A549 (cell line): Measurements from ENCODE around the gene TMEFF2. TPM values are rescaled to one million over a fixed set of nuclear protein-coding genes. Genes with fewer than 3 reads are reported as not detected.

Experiments
- ATAC-seq, 2 experiments: fragments of 200-7000 bp in 1 of 2; fragments of >200 bp in 1 of 2; cut with Nextera tagmentation in 1 of 2; cut with Tn5 transposase in 1 of 2; 3 replicates each; pipeline versions ENCODE4 v1.8.0 to v1.9.1; 2018 to 2020; ENCODE audit warnings: mild to moderate bottlenecking in 1 of 2, moderate library complexity in 1 of 2
- CTCF ChIA-PET: fragments of 300-600 bp; sonication (Branson Sonifier 250); formaldehyde crosslinking; extraction: SDS; loops from one replicate; lab custom pipeline; 2021; ENCODE audit warnings: antibody characterized with exemption, inconsistent platforms; lab: Yijun Ruan, JAX
- POLR2A ChIA-PET: fragments of 350-600 bp; formaldehyde crosslinking; extraction: SDS; loops from one replicate; lab custom pipeline; 2021; ENCODE audit warnings: antibody characterized with exemption, inconsistent platforms; lab: Yijun Ruan, JAX
- DNase-seq, 2 experiments: peaks; one replicate each; pipeline versions ENCODE4 v3.0.0 to v3.0.0-alpha.2; 2011 to 2016; ENCODE audit warnings: low read depth in 1 of 2, low spot score in 1 of 2
- FAIRE-seq: peaks from 2 replicates; lab custom pipeline; 2011; peaks lifted over from hg19 to GRCh38; lab: Jason Lieb, UNC
- H3K27ac ChIP-seq, 2 experiments: fragments of >200 bp; sonication (Bioruptor Twin); formaldehyde crosslinking; 3 replicates each; pipeline ENCODE4 v1.5.1; 2016 to 2017
- H3K4me1 ChIP-seq: fragments of >200 bp; sonication (Bioruptor Twin); formaldehyde crosslinking; 3 replicates; pipeline ENCODE4 v1.6.1; 2016
- H3K4me2 ChIP-seq: fragments of >200 bp; sonication (Bioruptor Twin); formaldehyde crosslinking; 3 replicates; pipeline ENCODE4 v1.6.1; 2016
- H3K4me3 ChIP-seq: fragments of >200 bp; sonication (Bioruptor Twin); formaldehyde crosslinking; 3 replicates; pipeline ENCODE4 v1.5.1; 2016
- H3K9me3 ChIP-seq: fragments of >200 bp; sonication (Bioruptor Twin); formaldehyde crosslinking; 3 replicates; pipeline ENCODE4 v1.6.1; 2016
- BHLHE40 ChIP-seq: IDR thresholded peaks from 2 replicates; pipeline ENCODE4 v1.6.1; 2012; ENCODE audit warnings: low read depth, low read length, inconsistent platforms
- CEBPB ChIP-seq, 2 experiments: fragments of >200 bp in 1 of 2; sonication (Bioruptor Twin) in 1 of 2; formaldehyde crosslinking in 1 of 2; IDR thresholded peaks; 2 replicates each; pipeline ENCODE4 v1.6.1; 2012 to 2016
- EP300 ChIP-seq, 2 experiments: fragments of >200 bp; sonication (Bioruptor Twin); formaldehyde crosslinking; IDR thresholded peaks; 2 replicates in 1 of 2; 3 replicates in 1 of 2; pipeline ENCODE4 v1.6.1; 2016 to 2017
- ESRRA ChIP-seq: fragments of 150-350 bp; IDR thresholded peaks from 2 replicates; pipeline ENCODE4 v1.6.1; 2014; ENCODE audit warnings: mild to moderate bottlenecking, low read length, borderline replicate concordance
- FOXS1 ChIP-seq: fragments of 250-450 bp; sonication (Bioruptor Pico); IDR thresholded peaks from 2 replicates; pipeline ENCODE4 v1.5.0; 2020; ENCODE audit warnings: mild to moderate bottlenecking, moderate library complexity
- HEYL ChIP-seq: fragments of 250-450 bp; sonication (Bioruptor Pico); IDR thresholded peaks from 2 replicates; pipeline ENCODE4 v1.8.0; 2021; ENCODE audit warnings: mild to moderate bottlenecking, moderate library complexity
- HOXA7 ChIP-seq: fragments of 250-450 bp; sonication (Bioruptor Pico); IDR thresholded peaks from 2 replicates; pipeline ENCODE4 v1.5.0; 2020; ENCODE audit warnings: mild to moderate bottlenecking, moderate library complexity
- HOXB5 ChIP-seq: fragments of 250-450 bp; sonication (Bioruptor Pico); IDR thresholded peaks from 2 replicates; pipeline ENCODE4 v1.5.0; 2020; ENCODE audit warnings: mild to moderate bottlenecking, moderate library complexity
- JUN ChIP-seq, 2 experiments: fragments of >200 bp; sonication (Bioruptor Twin); formaldehyde crosslinking; IDR thresholded peaks; 2 replicates in 1 of 2; 3 replicates in 1 of 2; pipeline ENCODE4 v1.6.1; 2016 to 2017
- JUNB ChIP-seq: fragments of >200 bp; sonication (Bioruptor Twin); formaldehyde crosslinking; IDR thresholded peaks from 2 replicates; pipeline ENCODE4 v1.6.1; 2016
- MAFK ChIP-seq: fragments of 450-650 bp; IDR thresholded peaks from 2 replicates; pipeline ENCODE4 v1.6.1; 2014; ENCODE audit not compliant: partially characterized antibody
- MAZ ChIP-seq: fragments of 150-350 bp; IDR thresholded peaks from 2 replicates; pipeline ENCODE4 v1.6.1; 2014; ENCODE audit warnings: antibody characterized with exemption, low read depth, low read length, borderline replicate concordance
- MYC ChIP-seq: IDR thresholded peaks from 2 replicates; pipeline ENCODE4 v1.6.1; 2012; ENCODE audit warnings: mild to moderate bottlenecking, inconsistent platforms, low read length, improper control_type of control experiment, borderline replicate concordance
- NFE2L2 ChIP-seq: fragments of 150-350 bp; conservative IDR thresholded peaks from 2 replicates; pipeline ENCODE4 v1.6.1; 2014; ENCODE audit warnings: low read length
- NR3C1 ChIP-seq: fragments of >200 bp; sonication (Bioruptor Twin); formaldehyde crosslinking; IDR thresholded peaks from 3 replicates; pipeline ENCODE4 v1.6.1; 2017
- PHF8 ChIP-seq: fragments of 200-600 bp; sonication (generic); IDR thresholded peaks from 2 replicates; pipeline ENCODE4 v1.6.1; 2016; ENCODE audit warnings: low read depth, mild to moderate bottlenecking, antibody characterized with exemption, moderate library complexity, borderline replicate concordance
- RAD21 ChIP-seq, 2 experiments: fragments of >200 bp in 1 of 2; sonication (Bioruptor Twin) in 1 of 2; formaldehyde crosslinking in 1 of 2; IDR thresholded peaks in 1 of 2; conservative IDR thresholded peaks in 1 of 2; 2 replicates in 1 of 2; 3 replicates in 1 of 2; pipeline ENCODE4 v1.6.1; 2012 to 2018; ENCODE audit warnings: inconsistent platforms in 1 of 2
- RCOR1 ChIP-seq: fragments of 150-350 bp; IDR thresholded peaks from 2 replicates; pipeline ENCODE4 v1.6.1; 2014; ENCODE audit warnings: antibody characterized with exemption, low read length, low read depth
- SREBF2 ChIP-seq: fragments of 450-650 bp; IDR thresholded peaks from 2 replicates; pipeline ENCODE4 v1.6.1; 2014; ENCODE audit warnings: mild to moderate bottlenecking, moderate library complexity
- TFCP2L1 ChIP-seq: fragments of 250-450 bp; sonication (Bioruptor Pico); IDR thresholded peaks from 2 replicates; pipeline ENCODE4 v1.5.0; 2021; ENCODE audit warnings: mild to moderate bottlenecking
- TP53 ChIP-seq: fragments of 250-450 bp; sonication (Bioruptor Pico); IDR thresholded peaks from 2 replicates; pipeline ENCODE4 v1.5.0; 2021; ENCODE audit warnings: mild to moderate bottlenecking, moderate library complexity
- ZC3H11A ChIP-seq: fragments of 450-650 bp; IDR thresholded peaks from 2 replicates; pipeline ENCODE4 v1.6.1; 2014; ENCODE audit warnings: antibody characterized with exemption, mild to moderate bottlenecking
- ZFP36 ChIP-seq: fragments of 450-650 bp; IDR thresholded peaks from 2 replicates; pipeline ENCODE4 v1.6.1; 2014; ENCODE audit warnings: borderline replicate concordance; ENCODE audit not compliant: partially characterized antibody
- ZNF302 ChIP-seq: fragments of 250-450 bp; sonication (Bioruptor Pico); IDR thresholded peaks from 2 replicates; pipeline ENCODE4 v1.9.0; 2021; ENCODE audit warnings: inconsistent platforms, mild to moderate bottlenecking, moderate library complexity
- ZSCAN20 ChIP-seq: fragments of 250-450 bp; sonication (Bioruptor Pico); IDR thresholded peaks from 2 replicates; pipeline ENCODE4 v1.8.0; 2022; ENCODE audit warnings: mild to moderate bottlenecking, moderate library complexity
- WGBS: methylation state at CpG from one replicate; pipeline ENCODE4 v1.1.6; 2017; ENCODE audit errors: missing lambda C conversion rate; 5-methylcytosine and 5-hydroxymethylcytosine counted together
- polyA plus RNA-seq, 4 experiments: library from polyadenylated mRNA; depleted of rRNA in 3 of 4; stranded (reverse); fragments of >200 nt; fragmentation: RNase III in 1 of 4; extraction: RNeasy Plus Mini Kit Qiagen cat#74134 plus additional on column Dnase treatment in 1 of 4; gene quantifications; 2 replicates in 3 of 4; 3 replicates in 1 of 4; pipeline ENCODE4 v1.2.3, GENCODE V29; 2011 to 2017
- TF ChIP-seq, protein P1 (sequence below): fragments of 450-650 bp; IDR thresholded peaks from 2 replicates; pipeline ENCODE4 v1.6.1; 2014; ENCODE audit warnings: antibody characterized with exemption
- TF ChIP-seq, protein P2 (sequence below): fragments of 150-350 bp; IDR thresholded peaks from 2 replicates; pipeline ENCODE4 v1.6.1; 2014; ENCODE audit warnings: low read depth, mild to moderate bottlenecking, low read length
- TF ChIP-seq, protein P3 (sequence below): fragments of 250-450 bp; sonication (Bioruptor Pico); IDR thresholded peaks from 2 replicates; pipeline ENCODE4 v1.5.0; 2020; ENCODE audit warnings: low read depth, mild to moderate bottlenecking, moderate library complexity
- TF ChIP-seq, protein P4 (sequence below): fragments of >200 bp; sonication (Bioruptor Twin); formaldehyde crosslinking; IDR thresholded peaks from 3 replicates; pipeline ENCODE4 v1.6.1; 2016
- TF ChIP-seq, protein P5 (sequence below): fragments of >200 bp; sonication (Bioruptor Twin); formaldehyde crosslinking; IDR thresholded peaks from 2 replicates; pipeline ENCODE4 v1.6.1; 2016
- TF ChIP-seq, protein P6 (sequence below): fragments of 250-450 bp; sonication (Bioruptor Pico); IDR thresholded peaks from 2 replicates; pipeline ENCODE4 v1.5.0; 2021; ENCODE audit warnings: mild to moderate bottlenecking, moderate library complexity, borderline replicate concordance

The TMEFF2 gene
- polyA plus RNA-seq, 2 of the 4 experiments (the other 2 are of a cell fraction) = 0.30 to 0.46 TPM

DNA sequence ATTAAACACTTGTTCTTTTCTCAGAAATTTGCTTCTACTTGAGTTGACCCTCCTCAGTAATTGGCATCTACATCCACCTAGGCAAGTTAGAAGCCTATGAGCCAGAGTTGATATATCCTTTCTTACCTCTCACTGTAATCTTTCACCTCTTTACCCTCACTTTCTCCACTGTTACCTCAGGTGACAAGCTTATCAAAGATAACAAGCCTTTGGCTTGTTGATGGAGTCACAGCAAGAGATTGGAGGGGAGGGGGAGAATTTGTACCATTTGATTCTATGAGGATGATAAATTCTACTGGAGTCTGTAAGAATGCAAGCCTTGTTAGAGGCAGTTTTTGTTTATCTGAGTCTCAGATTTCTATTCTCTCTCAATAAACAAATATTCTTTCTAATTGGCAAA, 176.9 kb downstream of the TMEFF2 start:
- no peak for TF ChIP-seq RAD21 (conservative IDR thresholded peaks at IDR 0.05 in 1 of 2, IDR thresholded peaks at IDR 0.05 in 1 of 2)
- TF ChIP-seq, protein P1, sequence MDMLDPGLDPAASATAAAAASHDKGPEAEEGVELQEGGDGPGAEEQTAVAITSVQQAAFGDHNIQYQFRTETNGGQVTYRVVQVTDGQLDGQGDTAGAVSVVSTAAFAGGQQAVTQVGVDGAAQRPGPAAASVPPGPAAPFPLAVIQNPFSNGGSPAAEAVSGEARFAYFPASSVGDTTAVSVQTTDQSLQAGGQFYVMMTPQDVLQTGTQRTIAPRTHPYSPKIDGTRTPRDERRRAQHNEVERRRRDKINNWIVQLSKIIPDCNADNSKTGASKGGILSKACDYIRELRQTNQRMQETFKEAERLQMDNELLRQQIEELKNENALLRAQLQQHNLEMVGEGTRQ = no peak
- TF ChIP-seq HOXA7 (CRISPR knock-in tag) = no peak
- no peak for TF ChIP-seq TP53 (CRISPR knock-in tag)
- TF ChIP-seq, protein P2, sequence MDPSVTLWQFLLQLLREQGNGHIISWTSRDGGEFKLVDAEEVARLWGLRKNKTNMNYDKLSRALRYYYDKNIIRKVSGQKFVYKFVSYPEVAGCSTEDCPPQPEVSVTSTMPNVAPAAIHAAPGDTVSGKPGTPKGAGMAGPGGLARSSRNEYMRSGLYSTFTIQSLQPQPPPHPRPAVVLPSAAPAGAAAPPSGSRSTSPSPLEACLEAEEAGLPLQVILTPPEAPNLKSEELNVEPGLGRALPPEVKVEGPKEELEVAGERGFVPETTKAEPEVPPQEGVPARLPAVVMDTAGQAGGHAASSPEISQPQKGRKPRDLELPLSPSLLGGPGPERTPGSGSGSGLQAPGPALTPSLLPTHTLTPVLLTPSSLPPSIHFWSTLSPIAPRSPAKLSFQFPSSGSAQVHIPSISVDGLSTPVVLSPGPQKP = no peak
- TF ChIP-seq, protein P3, sequence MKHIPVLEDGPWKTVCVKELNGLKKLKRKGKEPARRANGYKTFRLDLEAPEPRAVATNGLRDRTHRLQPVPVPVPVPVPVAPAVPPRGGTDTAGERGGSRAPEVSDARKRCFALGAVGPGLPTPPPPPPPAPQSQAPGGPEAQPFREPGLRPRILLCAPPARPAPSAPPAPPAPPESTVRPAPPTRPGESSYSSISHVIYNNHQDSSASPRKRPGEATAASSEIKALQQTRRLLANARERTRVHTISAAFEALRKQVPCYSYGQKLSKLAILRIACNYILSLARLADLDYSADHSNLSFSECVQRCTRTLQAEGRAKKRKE = no peak
- TF ChIP-seq RCOR1 = no peak
- TF ChIP-seq EP300 (IDR thresholded peaks at IDR 0.05) = no peak
- TF ChIP-seq MAFK = no peak
- TF ChIP-seq ESRRA = no peak
- TF ChIP-seq BHLHE40 = no peak
- no peak for TF ChIP-seq TFCP2L1
- no peak for TF ChIP-seq MYC
- FAIRE-seq (no peak), DNase-seq (no peak), ATAC-seq (no peak)
- Histone ChIP-seq H3K27ac (no peak overlapping the region), H3K4me2 (no peak overlapping the region), H3K9me3 (no peaks in the 10 kb centered on the region), H3K4me1 (no peaks in the 10 kb centered on the region), H3K4me3 (no peak overlapping the region)
- ChIA-PET CTCF (interaction anchor here (0.6 kb wide), 1 partner anchor 268 kb away, joined by 3 read pairs; no protein-coding TSS in a partner anchor), POLR2A (no interaction called here)

DNA sequence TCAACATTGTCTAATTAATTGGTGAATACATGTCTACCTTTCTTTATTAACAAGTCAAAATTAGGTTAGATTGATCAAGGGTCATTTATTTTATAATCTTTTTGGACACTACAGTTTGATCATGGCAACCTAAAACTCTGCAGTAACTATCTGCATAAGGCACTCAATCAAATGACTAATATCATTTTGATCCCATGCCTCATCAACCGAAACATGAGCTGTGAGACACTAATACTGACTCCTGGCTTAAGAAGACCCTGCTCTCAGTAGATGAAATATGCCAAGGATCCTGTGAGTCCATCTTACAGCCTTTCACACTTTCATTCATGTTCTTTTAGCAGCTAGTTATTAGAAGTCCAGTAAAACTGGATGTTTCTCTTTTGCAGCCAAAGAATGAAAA, 178.5 kb downstream of the TMEFF2 start:
- ATAC-seq (no peak), DNase-seq (no peak), FAIRE-seq (no peak)
- no peaks in the 10 kb centered on the region for H3K9me3 ChIP-seq
- no peak overlapping the region for H3K27ac ChIP-seq
- H3K4me1 ChIP-seq = no peaks in the 10 kb centered on the region
- no peak overlapping the region for H3K4me2 ChIP-seq
- 80% methylated on average over 1 of the region's 1 CpG for WGBS
- TF ChIP-seq HEYL (CRISPR knock-in tag) = no peak
- CTCF ChIA-PET = no interaction called here
- POLR2A ChIA-PET = no interaction called here
- no peak overlapping the region for H3K4me3 ChIP-seq

DNA sequence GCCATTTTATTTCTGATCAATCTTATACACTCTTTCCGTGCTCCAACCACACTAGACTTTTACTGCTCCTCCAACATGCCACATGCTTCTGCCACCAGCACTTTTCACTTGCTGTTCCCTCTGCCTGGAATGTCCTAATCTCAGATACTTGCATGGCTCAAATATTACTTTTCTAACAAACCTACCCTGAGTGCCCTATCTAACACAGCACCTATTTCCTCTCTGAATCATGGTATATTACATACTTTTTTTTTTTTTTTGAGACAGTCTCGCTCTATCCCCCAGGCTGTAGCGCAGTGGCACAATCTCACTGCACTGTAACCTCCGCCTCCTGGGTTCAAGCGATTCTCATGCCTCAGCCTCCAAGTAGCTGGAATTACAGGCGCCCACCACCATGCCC, 181.5 kb downstream of the TMEFF2 start:
- no peak overlapping the region for H3K4me3 ChIP-seq
- no peak overlapping the region for H3K4me2 ChIP-seq
- ChIA-PET CTCF (no interaction called here), POLR2A (no interaction called here)
- H3K9me3 ChIP-seq = no peaks in the 10 kb centered on the region
- no peak for DNase-seq
- ATAC-seq = no peak
- no peak overlapping the region for H3K27ac ChIP-seq
- FAIRE-seq = no peak
- TF ChIP-seq MAZ (no peak), ZC3H11A (no peak), FOXS1 (CRISPR knock-in tag) (no peak), SREBF2 (no peak), NR3C1 (no peak), BHLHE40 (no peak), TP53 (CRISPR knock-in tag) (no peak), ZSCAN20 (CRISPR knock-in tag) (no peak), HOXB5 (no peak), JUNB (no peak), PHF8 (no peak), NFE2L2 (no peak), ZFP36 (no peak), JUN (IDR thresholded peaks at IDR 0.05) (no peak), ZNF302 (CRISPR knock-in tag) (no peak), CEBPB (IDR thresholded peaks at IDR 0.05) (no peak)
- TF ChIP-seq, protein P4, sequence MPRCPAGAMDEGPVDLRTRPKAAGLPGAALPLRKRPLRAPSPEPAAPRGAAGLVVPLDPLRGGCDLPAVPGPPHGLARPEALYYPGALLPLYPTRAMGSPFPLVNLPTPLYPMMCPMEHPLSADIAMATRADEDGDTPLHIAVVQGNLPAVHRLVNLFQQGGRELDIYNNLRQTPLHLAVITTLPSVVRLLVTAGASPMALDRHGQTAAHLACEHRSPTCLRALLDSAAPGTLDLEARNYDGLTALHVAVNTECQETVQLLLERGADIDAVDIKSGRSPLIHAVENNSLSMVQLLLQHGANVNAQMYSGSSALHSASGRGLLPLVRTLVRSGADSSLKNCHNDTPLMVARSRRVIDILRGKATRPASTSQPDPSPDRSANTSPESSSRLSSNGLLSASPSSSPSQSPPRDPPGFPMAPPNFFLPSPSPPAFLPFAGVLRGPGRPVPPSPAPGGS = no peak
- TF ChIP-seq, protein P5, sequence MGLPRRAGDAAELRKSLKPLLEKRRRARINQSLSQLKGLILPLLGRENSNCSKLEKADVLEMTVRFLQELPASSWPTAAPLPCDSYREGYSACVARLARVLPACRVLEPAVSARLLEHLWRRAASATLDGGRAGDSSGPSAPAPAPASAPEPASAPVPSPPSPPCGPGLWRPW = no peak
- TF ChIP-seq, protein P6, sequence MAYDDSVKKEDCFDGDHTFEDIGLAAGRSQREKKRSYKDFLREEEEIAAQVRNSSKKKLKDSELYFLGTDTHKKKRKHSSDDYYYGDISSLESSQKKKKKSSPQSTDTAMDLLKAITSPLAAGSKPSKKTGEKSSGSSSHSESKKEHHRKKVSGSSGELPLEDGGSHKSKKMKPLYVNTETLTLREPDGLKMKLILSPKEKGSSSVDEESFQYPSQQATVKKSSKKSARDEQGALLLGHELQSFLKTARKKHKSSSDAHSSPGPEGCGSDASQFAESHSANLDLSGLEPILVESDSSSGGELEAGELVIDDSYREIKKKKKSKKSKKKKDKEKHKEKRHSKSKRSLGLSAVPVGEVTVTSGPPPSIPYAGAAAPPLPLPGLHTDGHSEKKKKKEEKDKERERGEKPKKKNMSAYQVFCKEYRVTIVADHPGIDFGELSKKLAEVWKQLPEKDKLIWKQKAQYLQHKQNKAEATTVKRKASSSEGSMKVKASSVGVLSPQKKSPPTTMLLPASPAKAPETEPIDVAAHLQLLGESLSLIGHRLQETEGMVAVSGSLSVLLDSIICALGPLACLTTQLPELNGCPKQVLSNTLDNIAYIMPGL (CRISPR knock-in tag) = no peak
- no peaks in the 10 kb centered on the region for H3K4me1 ChIP-seq
- 97% methylated on average over 6 of the region's 6 CpGs for WGBS
